ENCODE measurements around the gene TEDC1.

The TEDC1 gene

DNA sequence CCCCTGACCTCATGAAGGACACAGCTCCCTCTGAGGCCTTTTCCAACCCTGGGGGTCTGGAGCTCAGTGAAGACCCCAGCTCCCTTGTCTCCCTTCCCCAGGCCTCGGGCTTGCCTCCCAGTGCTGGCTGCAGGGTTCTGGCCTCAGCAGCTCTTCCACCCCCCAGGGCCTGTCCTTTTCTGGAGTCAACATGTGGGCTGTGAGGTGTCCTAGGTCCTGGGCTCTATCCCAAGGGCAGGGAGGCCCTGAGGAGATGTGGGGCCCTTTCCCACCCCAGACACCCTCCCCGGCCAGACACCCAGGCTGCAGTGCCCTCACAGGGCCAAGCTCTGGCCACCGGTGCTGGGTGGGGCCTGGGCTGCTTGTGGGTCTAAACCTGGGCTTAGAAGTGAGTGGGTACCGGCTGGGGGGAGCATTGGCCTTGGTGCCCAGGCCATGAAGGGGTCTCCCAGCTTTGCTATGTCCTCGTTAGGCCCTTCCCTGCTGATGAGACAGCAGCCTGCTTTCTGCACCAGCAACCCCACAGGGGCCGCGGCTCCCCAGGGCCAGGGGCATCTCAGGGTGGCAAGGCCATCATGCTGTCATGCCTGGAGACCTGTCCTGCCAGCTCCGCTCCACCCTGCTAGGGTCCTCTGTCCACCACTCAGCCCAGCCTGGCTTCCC, 19.1 kb upstream of the TEDC1 start:
- ChIA-PET POLR2A (no interaction called here), CTCF (interaction anchor here (1.0 to 4.1 kb wide), 2 partner anchors 10 to 12 kb away, joined by 3 to 40 read pairs; no protein-coding TSS in a partner anchor)
- no peak for TF ChIP-seq CTCF (IDR thresholded peaks at IDR 0.05; ENCODE audit: insufficient read depth, low read length, missing control alignments)
- no peak for DNase-seq (ENCODE audit: low read depth, low spot score)
- no peak overlapping the region for H3K4me3 ChIP-seq (ENCODE audit: low read depth, low read length)

DNA sequence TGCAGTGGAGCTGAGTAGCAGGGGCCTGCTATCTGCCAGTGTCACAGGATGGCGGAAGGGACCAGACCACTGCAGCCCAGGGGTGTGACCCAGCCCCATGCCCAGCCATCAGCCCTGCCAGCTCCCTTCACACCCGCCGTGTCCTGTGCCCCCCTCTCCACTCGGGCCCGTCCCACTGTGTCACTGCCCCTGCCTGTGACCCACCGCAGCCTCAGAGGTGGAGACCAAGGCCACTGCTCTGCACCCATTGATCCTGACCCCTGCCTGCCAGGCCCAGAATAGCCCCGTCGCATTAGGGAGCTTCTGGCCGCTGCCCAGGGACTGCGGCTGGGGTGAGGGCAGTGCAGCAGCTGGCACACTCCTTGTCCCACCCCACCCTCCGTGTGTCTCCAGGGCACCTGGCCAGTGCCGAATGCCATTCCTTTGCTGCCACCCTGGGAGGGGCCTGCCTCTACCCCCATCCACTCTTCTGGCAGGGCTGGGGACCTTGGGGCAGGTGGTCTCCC, 18.5 kb upstream of the TEDC1 start:
- no peak for DNase-seq (ENCODE audit: low read depth, low spot score)
- H3K4me3 ChIP-seq (ENCODE audit: low read depth, low read length) = no peak overlapping the region
- POLR2A ChIA-PET = no interaction called here
- CTCF ChIA-PET = interaction anchor here (1.0 to 4.1 kb wide), 2 partner anchors 9 to 12 kb away, joined by 3 to 40 read pairs; no protein-coding TSS in a partner anchor
- no peak for TF ChIP-seq CTCF (IDR thresholded peaks at IDR 0.05; ENCODE audit: insufficient read depth, low read length, missing control alignments)

DNA sequence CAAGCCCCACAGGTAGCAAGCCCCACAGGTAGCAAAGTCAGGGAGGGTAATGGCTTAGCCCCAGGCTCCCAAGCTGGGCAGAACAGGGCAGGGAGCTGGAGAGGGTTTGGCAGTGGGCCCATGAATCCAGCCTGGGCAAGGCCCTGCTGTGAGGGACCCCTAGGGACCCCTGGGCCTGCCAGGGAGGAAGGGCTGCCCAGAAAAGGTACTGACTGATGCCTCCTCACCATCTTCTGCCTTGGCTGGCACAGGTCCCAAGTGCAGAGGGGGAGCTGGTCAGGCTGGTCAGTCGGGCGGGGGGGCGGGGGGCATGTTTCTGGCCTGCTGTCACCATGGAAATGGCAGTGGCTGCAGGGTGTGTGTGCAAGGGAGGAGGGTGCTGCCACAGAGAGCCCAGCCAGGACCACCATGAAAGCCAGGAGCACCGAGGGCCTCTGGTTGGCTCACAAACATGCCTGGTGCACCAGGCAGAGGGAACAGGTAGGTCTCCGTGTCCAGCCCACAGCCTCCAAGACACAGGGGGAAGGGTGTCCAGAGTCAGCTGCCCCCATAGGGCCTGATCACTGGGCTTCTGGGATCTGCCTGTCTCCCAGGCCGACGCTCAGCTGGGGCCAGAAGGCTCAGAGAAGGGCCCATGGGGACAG, 17.9 kb upstream of the TEDC1 start:
- TF ChIP-seq CTCF (IDR thresholded peaks at IDR 0.05; ENCODE audit: insufficient read depth, low read length, missing control alignments) = no peak
- CTCF ChIA-PET = interaction anchor here (4.1 kb wide), 1 partner anchor 8 kb away, joined by 40 read pairs; no protein-coding TSS in a partner anchor
- POLR2A ChIA-PET = no interaction called here
- H3K4me3 ChIP-seq (ENCODE audit: low read depth, low read length) = no peak overlapping the region
- no peak for DNase-seq (ENCODE audit: low read depth, low spot score)

GRCh38 chr14:105473677-105474482, 17.2 kb upstream of the TEDC1 start:
- ChIA-PET CTCF (no interaction called here), POLR2A (no interaction called here)
- no peak for DNase-seq (ENCODE audit: low read depth, low spot score)
- H3K4me3 ChIP-seq (ENCODE audit: low read depth, low read length) = peak overlapping the region; percentile 62
- TF ChIP-seq CTCF (IDR thresholded peaks at IDR 0.05; ENCODE audit: insufficient read depth, low read length, missing control alignments) = no peak

DNA sequence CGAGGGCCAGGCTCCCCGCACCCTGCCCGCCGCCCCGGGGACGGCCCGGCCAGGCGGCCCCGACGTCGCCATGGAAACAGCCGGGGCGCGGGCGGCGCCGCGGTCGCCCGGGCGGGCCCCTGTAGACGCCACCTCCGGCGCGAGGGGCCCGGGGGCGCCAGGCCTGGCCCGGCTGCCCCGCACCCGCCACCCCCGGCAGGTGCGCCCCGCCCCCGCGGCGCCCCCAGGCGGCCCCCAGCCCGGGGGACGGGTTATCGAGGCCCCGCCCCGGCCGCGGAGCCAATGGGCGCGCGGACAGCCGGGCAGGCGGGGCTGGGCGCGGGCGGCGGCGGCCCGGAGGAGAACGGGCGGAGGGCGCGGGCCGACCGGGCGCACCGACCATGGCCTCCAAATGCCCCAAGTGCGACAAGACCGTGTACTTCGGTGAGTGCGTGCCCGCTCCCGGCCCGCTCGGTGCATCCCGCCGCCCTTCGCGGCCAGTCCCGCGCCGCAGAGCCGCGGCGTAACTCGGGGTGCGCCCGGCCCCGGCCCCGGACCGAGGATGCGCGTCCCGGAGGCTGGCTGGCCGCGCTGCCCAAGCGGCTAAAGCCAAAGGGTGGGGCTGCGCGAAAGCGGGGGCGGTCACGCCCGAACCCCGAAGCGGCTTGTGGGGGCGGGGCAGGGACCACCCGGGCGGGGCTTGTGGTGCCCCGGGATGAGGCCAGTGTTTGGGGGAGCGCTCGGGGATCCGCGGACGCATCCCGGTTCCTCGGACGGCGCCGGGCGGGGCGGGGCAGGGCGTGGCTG, 16.4 kb upstream of the TEDC1 start, which contains the start of gene CRIP2:
Gene CRIP2, plus strand, starts transcription at position 339 of the 786 bp plus-strand sequence. Its CDS starts 42 bp downstream, at position 381.
- CTCF ChIA-PET = interaction anchor here (1.0 kb wide), 1 partner anchor 15 kb away, joined by 4 read pairs; no protein-coding TSS in a partner anchor
- H3K4me3 ChIP-seq (ENCODE audit: low read depth, low read length) = peak within 1 kb of the TSS; percentile 62
- no peak for TF ChIP-seq CTCF (IDR thresholded peaks at IDR 0.05; ENCODE audit: insufficient read depth, low read length, missing control alignments)
- no peak for DNase-seq (ENCODE audit: low read depth, low spot score)
- POLR2A ChIA-PET = no interaction called here
